ENCODE data around the gene PDSS2.

GRCh38 chr6:107140581-107140980 lies 318.8 kb downstream of the PDSS2 start:
- TF ChIP-seq CTCF (IDR thresholded peaks at IDR 0.05; ENCODE audit: low read length) = no peak
- no peak for TF ChIP-seq EZH2 (IDR thresholded peaks at IDR 0.05; ENCODE audit: borderline replicate concordance, low read length)

All from OCI-LY1 (cell line).